H9 (cell line): Measurements from ENCODE around the gene USP3. TPM values are rescaled to one million over a fixed set of nuclear protein-coding genes. Genes with fewer than 3 reads are reported as not detected.

Experiments used
- DNase-seq: peaks from one replicate; pipeline ENCODE4 v3.0.0-alpha.2; 2017
- H2AFZ ChIP-seq: one replicate; pipeline ENCODE4 v1.6.1; 2013; ENCODE audit warnings: mild to moderate bottlenecking, low read length, control low read depth, moderate library complexity
- H2AK5ac ChIP-seq: 2 replicates; pipeline ENCODE4 v1.6.1; 2013; ENCODE audit warnings: low read length, control low read depth, mixed read lengths; ENCODE audit not compliant: insufficient read length
- H2BK120ac ChIP-seq: one replicate; pipeline ENCODE4 v1.6.1; 2013; ENCODE audit warnings: low read depth, mild to moderate bottlenecking, low read length, control low read depth, inconsistent platforms; ENCODE audit not compliant: poor library complexity, severe bottlenecking
- H2BK12ac ChIP-seq: 2 replicates; pipeline ENCODE4 v1.6.1; 2013; ENCODE audit warnings: low read length, control low read depth, mixed read lengths, low read depth; ENCODE audit not compliant: insufficient read length
- H2BK15ac ChIP-seq: 2 replicates; pipeline ENCODE4 v1.6.1; 2013; ENCODE audit warnings: low read depth, low read length, control low read depth
- H2BK20ac ChIP-seq: one replicate; pipeline ENCODE4 v1.6.1; 2013; ENCODE audit warnings: low read depth, mild to moderate bottlenecking, low read length, control low read depth, inconsistent platforms; ENCODE audit not compliant: poor library complexity, severe bottlenecking
- H2BK5ac ChIP-seq: 2 replicates; pipeline ENCODE4 v1.6.1; 2013; ENCODE audit warnings: low read length, control low read depth, mixed read lengths; ENCODE audit not compliant: insufficient read length
- H3K14ac ChIP-seq: 2 replicates; pipeline ENCODE4 v1.6.1; 2013; ENCODE audit warnings: low read length, control low read depth; ENCODE audit not compliant: insufficient read depth
- H3K18ac ChIP-seq: 2 replicates; pipeline ENCODE4 v1.6.1; 2013; ENCODE audit warnings: low read depth, mild to moderate bottlenecking, mixed read lengths, low read length, control low read depth; ENCODE audit not compliant: insufficient read length
- H3K23ac ChIP-seq: 2 replicates; pipeline ENCODE4 v1.6.1; 2013; ENCODE audit warnings: low read length, control low read depth, mixed read lengths, low read depth; ENCODE audit not compliant: insufficient read length
- H3K23me2 ChIP-seq: 2 replicates; pipeline ENCODE4 v1.6.1; 2013; ENCODE audit warnings: low read depth, mild to moderate bottlenecking, mixed read lengths, low read length, control low read depth; ENCODE audit not compliant: insufficient read length, poor library complexity, severe bottlenecking
- H3K27ac ChIP-seq: 2 replicates; pipeline ENCODE4 v1.5.1; 2013; ENCODE audit warnings: low read length, control low read depth, mixed read lengths, low read depth; ENCODE audit not compliant: insufficient read length
- H3K27me3 ChIP-seq: 2 replicates; pipeline ENCODE4 v1.6.1; 2013; ENCODE audit warnings: low read length, control low read depth, inconsistent platforms; ENCODE audit not compliant: insufficient read depth
- H3K4ac ChIP-seq: 2 replicates; pipeline ENCODE4 v1.6.1; 2013; ENCODE audit warnings: low read depth, mild to moderate bottlenecking, control low read depth, inconsistent platforms, low read length, moderate library complexity
- H3K4me1 ChIP-seq: 2 replicates; pipeline ENCODE4 v1.6.1; 2013; ENCODE audit warnings: low read length, control low read depth, inconsistent platforms; ENCODE audit not compliant: insufficient read depth
- H3K4me2 ChIP-seq: 2 replicates; pipeline ENCODE4 v1.6.1; 2013; ENCODE audit warnings: low read length, control low read depth, mixed read lengths; ENCODE audit not compliant: insufficient read length, insufficient read depth
- H3K56ac ChIP-seq: 2 replicates; pipeline ENCODE4 v1.6.1; 2013; ENCODE audit warnings: low read depth, mild to moderate bottlenecking, mixed read lengths, low read length, control low read depth; ENCODE audit not compliant: insufficient read length
- H3K79me1 ChIP-seq: 2 replicates; pipeline ENCODE4 v1.6.1; 2013; ENCODE audit warnings: low read depth, mild to moderate bottlenecking, moderate library complexity, low read length, control low read depth, inconsistent platforms; ENCODE audit not compliant: insufficient read depth, poor library complexity, severe bottlenecking
- H3K79me2 ChIP-seq: 2 replicates; pipeline ENCODE4 v1.6.1; 2013; ENCODE audit warnings: low read length, control low read depth, inconsistent platforms; ENCODE audit not compliant: insufficient read depth
- H3K9ac ChIP-seq: 2 replicates; pipeline ENCODE4 v1.6.1; 2013; ENCODE audit warnings: low read length, control low read depth, mixed read lengths; ENCODE audit not compliant: insufficient read length; ENCODE audit errors: extremely low read depth
- H3K9me3 ChIP-seq: one replicate; pipeline ENCODE4 v1.6.1; 2013; ENCODE audit warnings: low read depth, low read length, inconsistent platforms; ENCODE audit not compliant: control insufficient read depth
- H3T11ph ChIP-seq: one replicate; pipeline ENCODE4 v1.6.1; 2013; ENCODE audit warnings: mild to moderate bottlenecking, low read length, control low read depth, inconsistent platforms
- H4K20me1 ChIP-seq: one replicate; pipeline ENCODE4 v1.6.1; 2013; ENCODE audit not compliant: control insufficient read depth, insufficient read length, insufficient read depth
- H4K5ac ChIP-seq: 2 replicates; pipeline ENCODE4 v1.6.1; 2013; ENCODE audit warnings: low read depth, mild to moderate bottlenecking, mixed read lengths, low read length, control low read depth; ENCODE audit not compliant: insufficient read length
- H4K8ac ChIP-seq: replicated peaks from 2 replicates; pipeline ENCODE4 v1.6.1; 2013; ENCODE audit warnings: low read length, control low read depth, mixed read lengths, low read depth; ENCODE audit not compliant: insufficient read length
- H4K91ac ChIP-seq: 2 replicates; pipeline ENCODE4 v1.6.1; 2013; ENCODE audit warnings: low read depth, mild to moderate bottlenecking, moderate library complexity, mixed read lengths, low read length, control low read depth; ENCODE audit not compliant: insufficient read length
- H3K27ac Mint-ChIP-seq, 3 experiments: 2 replicates in 2 of 3; 3 replicates in 1 of 3; pipeline ENCODE4 v1.8.0; 2020 to 2021; ENCODE audit warnings: mixed read lengths in 3 of 3, mild to moderate bottlenecking in 1 of 3, moderate library complexity in 1 of 3
- H3K27me3 Mint-ChIP-seq: 2 replicates; pipeline ENCODE4 v1.8.0; 2021; ENCODE audit warnings: low read depth, mild to moderate bottlenecking, moderate library complexity, mixed read lengths
- H3K36me3 Mint-ChIP-seq, 3 experiments: 2 replicates in 2 of 3; 3 replicates in 1 of 3; pipeline ENCODE4 v1.8.0; 2020 to 2021; ENCODE audit warnings: low read depth in 3 of 3, mixed read lengths in 3 of 3; ENCODE audit not compliant: insufficient read depth in 1 of 3
- H3K4me1 Mint-ChIP-seq, 2 experiments: 2 replicates each; pipeline ENCODE4 v1.8.0; 2020; ENCODE audit warnings: mixed read lengths in 2 of 2
- H3K4me3 Mint-ChIP-seq, 2 experiments: 2 replicates in 1 of 2; 3 replicates in 1 of 2; pipeline ENCODE4 v1.8.0; 2020 to 2021; ENCODE audit warnings: mild to moderate bottlenecking in 2 of 2, mixed read lengths in 2 of 2, moderate library complexity in 1 of 2
- H3K9me3 Mint-ChIP-seq, 2 experiments: 2 replicates in 1 of 2; 3 replicates in 1 of 2; pipeline ENCODE4 v1.8.0; 2020; ENCODE audit warnings: mild to moderate bottlenecking in 2 of 2, mixed read lengths in 2 of 2, moderate library complexity in 1 of 2
- WGBS: extraction: QIAGEN DNeasy Blood & Tissue Kit; methylation state at CpG from one replicate; pipeline ENCODE4 v1.1.7; 2013; ENCODE audit warnings: missing lambda C conversion rate, low lambda C conversion rate, mixed read lengths; ENCODE audit not compliant: insufficient read length; ENCODE audit errors: extremely low coverage; 5-methylcytosine and 5-hydroxymethylcytosine counted together
- total RNA-seq: library from RNA; stranded (reverse); gene quantifications from 2 replicates; pipeline ENCODE4 v1.2.1, GENCODE V29; 2021
- TF ChIP-seq, protein P1 (sequence below): fragments of 200-600 bp; sonication (generic); conservative IDR thresholded peaks from 3 replicates; pipeline ENCODE4 v1.8.0; 2021; ENCODE audit warnings: antibody characterized with exemption, mild to moderate bottlenecking

Gene USP3
- total RNA-seq, 1 experiment from 2014 or later = 14.2 TPM

GRCh38 chr15:63556736-63557135, 52.3 kb downstream of the USP3 start:
- peaks cover 35 to 51% of the 10 kb centered on the region in 2 experiments for H3K4me1 Mint-ChIP-seq
- Histone ChIP-seq H3K9ac (no peak overlapping the region), H3K56ac (no peak overlapping the region)

More at GRCh38 chr15:63556736-63557135, 52.3 kb downstream of the USP3 start:
- no peak overlapping the region for H3K18ac ChIP-seq
- no peak overlapping the region for H2BK5ac ChIP-seq
- TF ChIP-seq, protein P1, sequence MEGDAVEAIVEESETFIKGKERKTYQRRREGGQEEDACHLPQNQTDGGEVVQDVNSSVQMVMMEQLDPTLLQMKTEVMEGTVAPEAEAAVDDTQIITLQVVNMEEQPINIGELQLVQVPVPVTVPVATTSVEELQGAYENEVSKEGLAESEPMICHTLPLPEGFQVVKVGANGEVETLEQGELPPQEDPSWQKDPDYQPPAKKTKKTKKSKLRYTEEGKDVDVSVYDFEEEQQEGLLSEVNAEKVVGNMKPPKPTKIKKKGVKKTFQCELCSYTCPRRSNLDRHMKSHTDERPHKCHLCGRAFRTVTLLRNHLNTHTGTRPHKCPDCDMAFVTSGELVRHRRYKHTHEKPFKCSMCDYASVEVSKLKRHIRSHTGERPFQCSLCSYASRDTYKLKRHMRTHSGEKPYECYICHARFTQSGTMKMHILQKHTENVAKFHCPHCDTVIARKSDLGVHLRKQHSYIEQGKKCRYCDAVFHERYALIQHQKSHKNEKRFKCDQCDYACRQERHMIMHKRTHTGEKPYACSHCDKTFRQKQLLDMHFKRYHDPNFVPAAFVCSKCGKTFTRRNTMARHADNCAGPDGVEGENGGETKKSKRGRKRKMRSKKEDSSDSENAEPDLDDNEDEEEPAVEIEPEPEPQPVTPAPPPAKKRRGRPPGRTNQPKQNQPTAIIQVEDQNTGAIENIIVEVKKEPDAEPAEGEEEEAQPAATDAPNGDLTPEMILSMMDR = no peak
- H4K91ac ChIP-seq = no peak overlapping the region
- H3K23ac ChIP-seq = no peak overlapping the region
- H2BK120ac ChIP-seq = no peak overlapping the region
- H4K8ac ChIP-seq = no peak overlapping the region
- no peaks in the 10 kb centered on the region for H3K23me2 ChIP-seq
- Mint-ChIP-seq H3K36me3 (peaks cover 2 to 13% (median 7%) of the 10 kb centered on the region in 3 experiments; a peak in 5 of 7 replicates), H3K27ac (no peak overlapping the region; a peak in 1 of 7 replicates), H3K27me3 (no peaks in the 10 kb centered on the region), H3K9me3 (no peaks in the 10 kb centered on the region), H3K4me3 (no peak overlapping the region)
- H2BK20ac ChIP-seq = no peak overlapping the region
- no peak overlapping the region for H2AFZ ChIP-seq
- no peak overlapping the region for H3T11ph ChIP-seq
- no peak overlapping the region for H4K5ac ChIP-seq
- H3K9me3 ChIP-seq = no peaks in the 10 kb centered on the region
- WGBS = no CpG with 5 or more reads among the region's 7 CpGs
- DNase-seq = no peak
- peaks cover 14% of the 10 kb centered on the region for H3K4me1 ChIP-seq
- H3K14ac ChIP-seq = no peak overlapping the region
- H2AK5ac ChIP-seq = no peak overlapping the region
- no peak overlapping the region for H2BK12ac ChIP-seq
- H3K27ac ChIP-seq = no peak overlapping the region
- H3K4ac ChIP-seq = no peak overlapping the region
- H2BK15ac ChIP-seq = no peak overlapping the region
- H3K27me3 ChIP-seq = no peaks in the 10 kb centered on the region
- no peaks in the 10 kb centered on the region for H4K20me1 ChIP-seq
- no peak overlapping the region for H3K4me2 ChIP-seq
- H3K79me2 ChIP-seq = no peaks in the 10 kb centered on the region
- H3K79me1 ChIP-seq = no peaks in the 10 kb centered on the region
